ENCODE results near the gene EXOSC6. TPM values are rescaled to one million over a fixed set of nuclear protein-coding genes. Genes with fewer than 3 reads are reported as not detected.
"Not testable (repeated sequence)": the region's sequence is repeated elsewhere in the genome, so short reads cannot be mapped to it uniquely, and the experiment has no call there.

Gene EXOSC6
- total RNA-seq, 4 donors from 2014 or later, result 11.9 to 28.4 (median 21.9) TPM

DNA sequence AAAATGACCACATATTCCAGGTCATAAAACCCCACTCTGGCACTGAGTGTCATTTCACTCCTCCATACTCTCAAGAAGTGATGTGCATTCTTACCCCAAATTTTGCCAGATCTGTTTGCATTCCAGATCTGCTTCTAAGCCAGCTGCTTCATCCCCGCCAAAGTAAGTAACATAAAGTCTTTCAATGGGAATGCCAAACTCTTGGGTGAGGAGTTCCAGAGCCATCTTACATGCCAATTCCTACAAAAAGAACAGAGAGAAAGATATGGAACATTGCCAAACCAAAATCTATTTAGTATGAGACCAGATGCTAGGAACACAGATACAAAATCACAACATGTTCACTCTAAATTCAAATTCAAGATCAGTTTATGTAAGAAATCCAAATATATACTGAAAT lies 24.7 kb upstream of the EXOSC6 start:
- Histone ChIP-seq H3K4me3 (no peak overlapping the region), H3K36me3 (peaks cover 0 to 73% (median 34%) of the 10 kb centered on the region in 4 donors), H3K4me1 (no peaks in the 10 kb centered on the region), H3K27ac (no peak overlapping the region), H3K27me3 (no peaks in the 10 kb centered on the region), H3K9me3 (no peaks in the 10 kb centered on the region)
- in situ Hi-C loops (cut with MboI; ENCODE audit: low pct_ligation_motif_present in 1 of 4, low pct_unique_long_range_greater_than_20kb in 1 of 4, low sequenced_read_pairs in 3 of 4), result no loop called here
- 88% methylated on average over 1 of the region's 1 CpG; no CpG with 5 or more reads in 1 of the 2 donors for WGBS, 2 donors (ENCODE audit: low coverage in 1 of 2)
- intact Hi-C loops (cut with DNase I; ENCODE audit: low total_unique reads), result no loop called here
- TF ChIP-seq POLR2AphosphoS5 (IDR thresholded peaks at IDR 0.05) (no peak), EP300 (IDR thresholded peaks at IDR 0.05; ENCODE audit: low read depth) (no peak), POLR2A (IDR thresholded peaks at IDR 0.05) (no peak)
- TF ChIP-seq, protein P1, sequence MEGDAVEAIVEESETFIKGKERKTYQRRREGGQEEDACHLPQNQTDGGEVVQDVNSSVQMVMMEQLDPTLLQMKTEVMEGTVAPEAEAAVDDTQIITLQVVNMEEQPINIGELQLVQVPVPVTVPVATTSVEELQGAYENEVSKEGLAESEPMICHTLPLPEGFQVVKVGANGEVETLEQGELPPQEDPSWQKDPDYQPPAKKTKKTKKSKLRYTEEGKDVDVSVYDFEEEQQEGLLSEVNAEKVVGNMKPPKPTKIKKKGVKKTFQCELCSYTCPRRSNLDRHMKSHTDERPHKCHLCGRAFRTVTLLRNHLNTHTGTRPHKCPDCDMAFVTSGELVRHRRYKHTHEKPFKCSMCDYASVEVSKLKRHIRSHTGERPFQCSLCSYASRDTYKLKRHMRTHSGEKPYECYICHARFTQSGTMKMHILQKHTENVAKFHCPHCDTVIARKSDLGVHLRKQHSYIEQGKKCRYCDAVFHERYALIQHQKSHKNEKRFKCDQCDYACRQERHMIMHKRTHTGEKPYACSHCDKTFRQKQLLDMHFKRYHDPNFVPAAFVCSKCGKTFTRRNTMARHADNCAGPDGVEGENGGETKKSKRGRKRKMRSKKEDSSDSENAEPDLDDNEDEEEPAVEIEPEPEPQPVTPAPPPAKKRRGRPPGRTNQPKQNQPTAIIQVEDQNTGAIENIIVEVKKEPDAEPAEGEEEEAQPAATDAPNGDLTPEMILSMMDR (IDR thresholded peaks at IDR 0.05), result no peak
- no peak for DNase-seq

DNA sequence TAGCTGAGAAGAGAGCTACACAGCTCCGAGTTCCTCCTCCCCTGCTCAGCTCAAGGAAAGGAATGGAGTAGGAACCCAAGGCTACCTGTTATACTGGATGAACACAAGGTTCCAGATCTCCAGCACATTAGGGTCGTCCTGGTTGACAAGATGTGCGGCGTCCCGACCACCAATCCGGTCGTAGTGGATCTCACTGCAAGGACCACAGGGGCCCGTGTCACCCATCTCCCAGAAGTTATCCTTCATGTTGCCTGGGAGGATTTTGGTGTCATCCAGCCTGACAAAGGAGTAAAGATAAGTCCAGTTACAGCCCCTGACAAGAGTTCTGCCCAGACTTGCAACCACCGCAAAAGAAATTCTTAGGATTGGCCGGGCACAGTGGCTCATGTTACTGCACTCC lies 20.0 kb upstream of the EXOSC6 start:
- in situ Hi-C loops (cut with MboI; ENCODE audit: low pct_ligation_motif_present in 1 of 4, low pct_unique_long_range_greater_than_20kb in 1 of 4, low sequenced_read_pairs in 3 of 4), result loop anchor here in 1 of 4 donors (25.0 kb wide), 1 partner anchor 109 kb away; the partner anchor contains the start of gene CLEC18C
- no peak for DNase-seq
- intact Hi-C loops (cut with DNase I; ENCODE audit: low total_unique reads), result no loop called here
- peaks cover 0 to 69% (median 35%) of the 10 kb centered on the region in 4 donors for H3K36me3 ChIP-seq
- no peak overlapping the region for H3K4me3 ChIP-seq
- TF ChIP-seq EP300 (IDR thresholded peaks at IDR 0.05; ENCODE audit: low read depth), result no peak
- TF ChIP-seq, protein P1 (IDR thresholded peaks at IDR 0.05), result no peak
- no peak for TF ChIP-seq POLR2A (IDR thresholded peaks at IDR 0.05)
- TF ChIP-seq POLR2AphosphoS5 (IDR thresholded peaks at IDR 0.05), result no peak
- H3K9me3 ChIP-seq, result no peaks in the 10 kb centered on the region
- no peak overlapping the region for H3K27ac ChIP-seq
- H3K27me3 ChIP-seq, result no peaks in the 10 kb centered on the region
- WGBS, 2 donors (ENCODE audit: low coverage in 1 of 2), result 94 to 100% methylated on average over 1 to 10 of the region's 10 CpGs
- no peaks in the 10 kb centered on the region for H3K4me1 ChIP-seq

DNA sequence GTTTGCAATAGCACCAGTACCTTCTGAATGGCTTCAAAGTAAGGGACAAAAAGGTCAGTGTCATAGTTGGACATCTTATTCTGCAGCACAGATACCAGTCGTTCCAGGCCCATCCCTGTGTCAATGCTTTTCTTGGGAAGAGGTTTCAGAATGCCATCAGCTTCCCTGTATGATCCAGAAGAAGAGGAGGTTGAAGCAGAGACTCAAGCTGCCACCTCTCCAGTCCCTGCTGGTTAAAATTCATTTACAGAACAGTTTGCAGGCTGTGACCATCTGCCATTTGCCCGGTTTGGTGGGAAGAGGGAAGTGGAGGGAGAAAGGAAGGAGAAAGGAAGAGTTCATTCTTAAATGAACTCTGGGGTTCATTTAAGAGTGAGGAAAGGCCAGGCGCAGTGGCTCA lies 18.4 kb upstream of the EXOSC6 start:
- no peaks in the 10 kb centered on the region for H3K4me1 ChIP-seq
- 86 to 100% methylated on average over 2 to 3 of the region's 3 CpGs for WGBS, 2 donors (ENCODE audit: low coverage in 1 of 2)
- no peaks in the 10 kb centered on the region for H3K27me3 ChIP-seq
- peaks cover 0 to 72% (median 35%) of the 10 kb centered on the region in 4 donors for H3K36me3 ChIP-seq
- intact Hi-C loops (cut with DNase I; ENCODE audit: low total_unique reads), result no loop called here
- TF ChIP-seq POLR2A (IDR thresholded peaks at IDR 0.05), result no peak
- TF ChIP-seq, protein P1 (IDR thresholded peaks at IDR 0.05), result no peak
- no peak for TF ChIP-seq POLR2AphosphoS5 (IDR thresholded peaks at IDR 0.05)
- TF ChIP-seq EP300 (IDR thresholded peaks at IDR 0.05; ENCODE audit: low read depth), result no peak
- in situ Hi-C loops (cut with MboI; ENCODE audit: low pct_ligation_motif_present in 1 of 4, low pct_unique_long_range_greater_than_20kb in 1 of 4, low sequenced_read_pairs in 3 of 4), result loop anchor here in 1 of 4 donors (25.0 kb wide), 1 partner anchor 108 kb away; the partner anchor contains the start of gene CLEC18C
- no peak overlapping the region for H3K4me3 ChIP-seq
- H3K27ac ChIP-seq, result no peak overlapping the region
- no peaks in the 10 kb centered on the region for H3K9me3 ChIP-seq
- DNase-seq, result no peak

DNA sequence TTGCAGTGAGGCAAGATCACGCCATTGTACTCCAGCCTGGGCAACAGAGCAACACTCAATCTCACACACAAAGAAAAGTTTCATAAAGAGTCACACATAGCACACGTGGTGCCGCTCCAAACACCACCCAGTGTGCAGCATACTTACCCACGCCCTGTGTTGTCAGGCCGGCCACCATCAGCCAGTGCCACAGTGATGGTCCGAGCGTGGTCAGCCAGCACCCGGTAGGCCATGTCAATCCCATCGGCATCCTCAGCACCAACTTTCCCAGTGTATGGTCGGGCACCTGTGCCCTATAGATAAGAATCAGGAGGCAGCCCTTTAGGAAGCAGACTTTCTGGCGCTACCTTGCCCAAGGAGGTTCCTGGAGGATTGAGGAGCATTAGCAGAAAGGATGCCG lies 17.7 kb upstream of the EXOSC6 start:
- in situ Hi-C loops (cut with MboI; ENCODE audit: low pct_ligation_motif_present in 1 of 4, low pct_unique_long_range_greater_than_20kb in 1 of 4, low sequenced_read_pairs in 3 of 4), result loop anchor here in 1 of 4 donors (25.0 kb wide), 1 partner anchor 107 kb away; the partner anchor contains the start of gene CLEC18C
- WGBS, 2 donors (ENCODE audit: low coverage in 1 of 2), result 94% methylated on average over 12 of the region's 12 CpGs; no CpG with 5 or more reads in 1 of the 2 donors
- DNase-seq, result no peak

DNA sequence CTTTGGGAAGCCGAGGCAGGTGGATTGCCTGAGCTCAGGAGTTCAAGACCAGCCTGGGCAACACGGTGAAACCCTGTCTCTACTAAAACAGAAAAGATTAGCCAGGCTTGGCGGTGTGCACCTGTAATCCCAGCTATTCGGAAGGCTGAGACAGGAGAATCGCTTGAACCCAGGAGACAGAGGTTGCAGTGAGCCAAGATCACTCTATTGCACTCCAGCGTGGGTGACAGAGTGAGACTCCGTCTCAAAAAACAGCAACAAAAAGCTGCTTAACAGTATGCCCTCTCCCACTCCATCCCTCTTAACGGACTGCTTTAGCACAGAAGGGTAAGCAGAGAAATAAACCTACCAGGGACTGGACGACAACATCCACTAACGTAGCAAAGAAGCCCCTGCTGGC lies 16.2 kb upstream of the EXOSC6 start:
- in situ Hi-C loops (cut with MboI; ENCODE audit: low pct_ligation_motif_present in 1 of 4, low pct_unique_long_range_greater_than_20kb in 1 of 4, low sequenced_read_pairs in 3 of 4), result loop anchor here in 1 of 4 donors (25.0 kb wide), 1 partner anchor 106 kb away; the partner anchor contains the start of gene CLEC18C
- intact Hi-C loops (cut with DNase I; ENCODE audit: low total_unique reads); H3K4me1 ChIP-seq: not testable (repeated sequence)

More for the DNA sequence above, 17.7 kb upstream of the EXOSC6 start:
- no peaks in the 10 kb centered on the region for H3K27me3 ChIP-seq
- no peak overlapping the region for H3K27ac ChIP-seq
- no peaks in the 10 kb centered on the region for H3K9me3 ChIP-seq
- no peaks in the 10 kb centered on the region for H3K4me1 ChIP-seq
- intact Hi-C loops (cut with DNase I; ENCODE audit: low total_unique reads), result no loop called here
- TF ChIP-seq POLR2A (IDR thresholded peaks at IDR 0.05) (no peak), EP300 (IDR thresholded peaks at IDR 0.05; ENCODE audit: low read depth) (no peak), POLR2AphosphoS5 (IDR thresholded peaks at IDR 0.05) (no peak)
- TF ChIP-seq, protein P1 (IDR thresholded peaks at IDR 0.05), result no peak
- no peak overlapping the region for H3K4me3 ChIP-seq
- peaks cover 0 to 72% (median 35%) of the 10 kb centered on the region in 4 donors for H3K36me3 ChIP-seq

More for the DNA sequence above, 16.2 kb upstream of the EXOSC6 start:
- not testable (repeated sequence) for DNase-seq, H3K27me3 ChIP-seq, H3K4me3 ChIP-seq, H3K9me3 ChIP-seq, H3K27ac ChIP-seq
- 94% methylated on average over 10 of the region's 10 CpGs; no CpG with 5 or more reads in 1 of the 2 donors for WGBS, 2 donors (ENCODE audit: low coverage in 1 of 2)
- H3K36me3 ChIP-seq, result peaks cover 0 to 76% (median 35%) of the 10 kb centered on the region in 4 donors

Data from transverse colon (tissue), 4 donors.